GM19324 (cell line): ENCODE data around the gene OR51I2.

Experiments used
- ATAC-seq: cut with Tn5 transposase; IDR thresholded peaks from one replicate; pipeline ENCODE4 v1.9.1; 2021; ENCODE audit warnings: mild to moderate bottlenecking, moderate library complexity; ENCODE audit not compliant: unreplicated experiment, low FRiP score

Gene OR51I2

GRCh38 chr11:5505363-5506048 lies 56.4 kb downstream of the OR51I2 start:
- no peak for ATAC-seq
